Stimulated activated CD8-positive, alpha-beta memory T cell treated with anti-CD3 and anti-CD28 coated beads, Interleukin-2, amount 100 ng/mL, for 48 hours (primary cell): ENCODE data around the gene FTCD.
"Not testable (repeated sequence)": the region's sequence is repeated elsewhere in the genome, so short reads cannot be mapped to it uniquely, and the experiment has no call there.

Source experiments
- DNase-seq, 2 donors: peaks; one replicate each; pipeline ENCODE4 v3.0.0-alpha.2; 2020; ENCODE audit warnings: low read depth in 2 of 2

The FTCD gene

GRCh38 chr21:46155514-46156377 is at the start of gene FTCD:
FTCD (minus strand) TSS chr21:46155579; CDS start chr21:46155523, 56 bp downstream.
- no peak for DNase-seq

- no peak for DNase-seq
Observed at GRCh38 chr21:46205166-46205565, 49.8 kb upstream of the FTCD start.

- no peak for DNase-seq
Observed at GRCh38 chr21:46203203-46203600, 47.8 kb upstream of the FTCD start.

- DNase-seq = no peak
Observed at GRCh38 chr21:46202592-46203202, 47.3 kb upstream of the FTCD start.

GRCh38 chr21:46200877-46201803 is 45.8 kb upstream of the FTCD start:
- not testable (repeated sequence) for DNase-seq

- DNase-seq = no peak
Observed at GRCh38 chr21:46199436-46200373, 44.3 kb upstream of the FTCD start.

- no peak for DNase-seq
Observed at GRCh38 chr21:46196733-46197132, 41.4 kb upstream of the FTCD start.

- no peak for DNase-seq
Observed at GRCh38 chr21:46195595-46196195, 40.3 kb upstream of the FTCD start.

- DNase-seq = no peak
Observed at GRCh38 chr21:46194374-46195334, 39.3 kb upstream of the FTCD start.

GRCh38 chr21:46193829-46194373 is 38.5 kb upstream of the FTCD start:
- no peak for DNase-seq

- no peak for DNase-seq
Observed at GRCh38 chr21:46191686-46192575, 36.6 kb upstream of the FTCD start.

GRCh38 chr21:46191257-46191685 is 35.9 kb upstream of the FTCD start:
- no peak for DNase-seq

- no peak for DNase-seq
Observed at GRCh38 chr21:46190491-46191131, 35.2 kb upstream of the FTCD start.

GRCh38 chr21:46189959-46190490 is 34.6 kb upstream of the FTCD start:
- no peak for DNase-seq

- no peak for DNase-seq
Observed at GRCh38 chr21:46189213-46189958, 34.0 kb upstream of the FTCD start.
